HEK293 (cell line): ENCODE results near the gene GALNT2.

Source experiments
- CTCF ChIA-PET: fragments of 350-600 bp; formaldehyde crosslinking; extraction: SDS; loops from one replicate; lab custom pipeline; 2021; ENCODE audit warnings: antibody characterized with exemption; lab: Yijun Ruan, JAX
- POLR2A ChIA-PET: fragments of 300-600 bp; formaldehyde crosslinking; extraction: SDS; loops from one replicate; lab custom pipeline; 2020; ENCODE audit warnings: antibody characterized with exemption, inconsistent platforms; lab: Yijun Ruan, JAX
- H3K27ac ChIP-seq: fragments of 200-500 bp; sonication (Bioruptor generic); 2 replicates; pipeline ENCODE4 v1.5.1; 2014; ENCODE audit warnings: low read depth, low read length, control low read depth, inconsistent platforms; ENCODE audit errors: extremely low read depth
- H3K36me3 ChIP-seq, 2 experiments: fragments of 200-500 bp in 1 of 2; sonication (Bioruptor generic) in 1 of 2; 1 replicate in 1 of 2; 2 replicates in 1 of 2; pipeline ENCODE4 v1.5.1; 2014 to 2017; ENCODE audit warnings: inconsistent platforms in 2 of 2, low read length in 2 of 2; ENCODE audit not compliant: control insufficient read depth in 2 of 2, insufficient read depth in 1 of 2
- H3K4me1 ChIP-seq: fragments of 200-500 bp; sonication (Bioruptor generic); 2 replicates; pipeline ENCODE4 v1.5.1; 2014; ENCODE audit warnings: mild to moderate bottlenecking, low read length, inconsistent platforms; ENCODE audit not compliant: control insufficient read depth, insufficient read depth
- H3K4me3 ChIP-seq: 2 replicates; pipeline ENCODE4 v1.5.1; 2011; ENCODE audit warnings: low read depth, mild to moderate bottlenecking, control low read depth, low read length, moderate library complexity
- H3K9me3 ChIP-seq: fragments of 200-500 bp; sonication (Bioruptor generic); 2 replicates; pipeline ENCODE4 v1.5.1; 2014; ENCODE audit warnings: low read depth, low read length, inconsistent platforms; ENCODE audit not compliant: control insufficient read depth, insufficient read depth
- GLIS2 ChIP-seq: fragments of 450-650 bp; formaldehyde crosslinking; IDR thresholded peaks from 2 replicates; pipeline ENCODE4 v1.5.1; 2016; ENCODE audit warnings: missing biosample characterization, missing genetic modification characterization
- HIC1 ChIP-seq: fragments of 450-650 bp; formaldehyde crosslinking; IDR thresholded peaks from 2 replicates; pipeline ENCODE4 v1.5.1; 2016; ENCODE audit warnings: missing biosample characterization, missing genetic modification characterization
- HOXA7 ChIP-seq: sonication (generic); formaldehyde crosslinking; IDR thresholded peaks from 2 replicates; pipeline ENCODE4 v1.8.1; 2022; ENCODE audit warnings: missing genetic modification reagents, borderline replicate concordance
- KLF7 ChIP-seq: fragments of 450-650 bp; formaldehyde crosslinking; IDR thresholded peaks from 2 replicates; pipeline ENCODE4 v1.5.1; 2016; ENCODE audit warnings: missing biosample characterization, missing genetic modification characterization, borderline replicate concordance
- KLF8 ChIP-seq: fragments of 450-650 bp; formaldehyde crosslinking; IDR thresholded peaks from 2 replicates; pipeline ENCODE4 v1.5.1; 2016; ENCODE audit warnings: missing biosample characterization, missing genetic modification characterization
- SCRT1 ChIP-seq: fragments of 450-650 bp; formaldehyde crosslinking; IDR thresholded peaks from 2 replicates; pipeline ENCODE4 v1.5.1; 2016; ENCODE audit warnings: missing biosample characterization, missing genetic modification characterization, borderline replicate concordance
- SCRT2 ChIP-seq: fragments of 450-650 bp; formaldehyde crosslinking; IDR thresholded peaks from 2 replicates; pipeline ENCODE4 v1.5.1; 2016; ENCODE audit warnings: missing biosample characterization, missing genetic modification characterization
- ZNF18 ChIP-seq: fragments of 450-650 bp; formaldehyde crosslinking; IDR thresholded peaks from 2 replicates; pipeline ENCODE4 v1.5.1; 2016; ENCODE audit warnings: missing biosample characterization, missing genetic modification characterization
- ZNF19 ChIP-seq: fragments of 450-650 bp; formaldehyde crosslinking; IDR thresholded peaks from 2 replicates; pipeline ENCODE4; 2016; ENCODE audit warnings: missing biosample characterization, missing genetic modification characterization, low read depth
- ZNF202 ChIP-seq: fragments of 450-650 bp; formaldehyde crosslinking; IDR thresholded peaks from 2 replicates; pipeline ENCODE4 v1.5.1; 2016; ENCODE audit warnings: missing biosample characterization, missing genetic modification characterization, borderline replicate concordance
- ZNF223 ChIP-seq: fragments of 450-650 bp; formaldehyde crosslinking; IDR thresholded peaks from 2 replicates; pipeline ENCODE4 v1.5.1; 2016; ENCODE audit warnings: missing biosample characterization, missing genetic modification characterization
- ZNF670 ChIP-seq: fragments of 450-650 bp; formaldehyde crosslinking; IDR thresholded peaks from 2 replicates; pipeline ENCODE4 v1.5.1; 2016; ENCODE audit warnings: missing biosample characterization, missing genetic modification characterization, low read depth
- ZNF707 ChIP-seq: fragments of 450-650 bp; formaldehyde crosslinking; IDR thresholded peaks from 2 replicates; pipeline ENCODE4 v1.5.1; 2016; ENCODE audit warnings: missing biosample characterization, missing genetic modification characterization
- ZSCAN16 ChIP-seq: fragments of 450-650 bp; formaldehyde crosslinking; IDR thresholded peaks from 2 replicates; pipeline ENCODE4 v1.5.1; 2016; ENCODE audit warnings: missing biosample characterization, missing genetic modification characterization

Gene GALNT2

GRCh38 chr1:230319014-230319747, 252.1 kb downstream of the GALNT2 start:
- TF ChIP-seq KLF8 (tag by site-specific recombination) = no peak
- 0 out of 2 replicates have a peak, but pooled peaks have one; percentile 16 for TF ChIP-seq GLIS2 (tag by site-specific recombination)
- no peak for TF ChIP-seq ZNF223 (tag by site-specific recombination)
- Histone ChIP-seq H3K27ac (no peak overlapping the region), H3K4me1 (peaks cover 8% of the 10 kb centered on the region), H3K4me3 (no peak overlapping the region), H3K36me3 (peaks cover 0 to 6% of the 10 kb centered on the region in 2 experiments; a peak in 1 of 3 replicates), H3K9me3 (no peaks in the 10 kb centered on the region)
- POLR2A ChIA-PET = no interaction called here
- CTCF ChIA-PET = interaction anchor here (2.4 kb wide), 1 partner anchor 8 kb away, joined by 10 read pairs; no protein-coding TSS in a partner anchor

GRCh38 chr1:230320804-230321203, 253.8 kb downstream of the GALNT2 start:
- ChIA-PET POLR2A (no interaction called here), CTCF (interaction anchor here (2.4 kb wide), 1 partner anchor 10 kb away, joined by 10 read pairs; no protein-coding TSS in a partner anchor)
- peaks cover 0 to 12% of the 10 kb centered on the region in 2 experiments; a peak in 1 of 3 replicates for H3K36me3 ChIP-seq
- no peak overlapping the region for H3K4me3 ChIP-seq
- H3K4me1 ChIP-seq = peaks cover 8% of the 10 kb centered on the region
- H3K27ac ChIP-seq = no peak overlapping the region
- TF ChIP-seq ZNF670 (tag by site-specific recombination) (no peak), SCRT1 (peak; percentile 38; the same call in 1 of the 2 replicates), SCRT2 (peak; percentile 93), ZNF18 (tag by site-specific recombination) (no peak)
- H3K9me3 ChIP-seq = no peaks in the 10 kb centered on the region

- ChIA-PET POLR2A (no interaction called here), CTCF (interaction anchor here (0.6 to 2.4 kb wide), 2 partner anchors 10 to 487 kb away, joined by 3 to 10 read pairs; no protein-coding TSS in a partner anchor)
- no peak overlapping the region for H3K27ac ChIP-seq
- no peak overlapping the region for H3K4me3 ChIP-seq
- peaks cover 0 to 12% of the 10 kb centered on the region in 2 experiments; a peak in 1 of 3 replicates for H3K36me3 ChIP-seq
- peaks cover 8% of the 10 kb centered on the region for H3K4me1 ChIP-seq
- TF ChIP-seq ZNF707 (no peak), ZNF19 (no peak), HOXA7 (CRISPR knock-in tag) (no peak), HIC1 (tag by site-specific recombination) (no peak)
- H3K9me3 ChIP-seq = no peaks in the 10 kb centered on the region
Measured at GRCh38 chr1:230321341-230321740, 254.3 kb downstream of the GALNT2 start.

GRCh38 chr1:230321741-230322420, 254.8 kb downstream of the GALNT2 start:
- CTCF ChIA-PET = interaction anchor here (0.6 to 2.4 kb wide), 2 partner anchors 11 to 487 kb away, joined by 3 to 10 read pairs; no protein-coding TSS in a partner anchor
- H3K4me3 ChIP-seq = no peak overlapping the region
- peaks cover 8% of the 10 kb centered on the region for H3K4me1 ChIP-seq
- H3K36me3 ChIP-seq = peaks cover 0 to 12% of the 10 kb centered on the region in 2 experiments; a peak in 1 of 3 replicates
- POLR2A ChIA-PET = no interaction called here
- H3K27ac ChIP-seq = no peak overlapping the region
- H3K9me3 ChIP-seq = no peaks in the 10 kb centered on the region
- TF ChIP-seq ZSCAN16 (no peak), ZNF202 (tag by site-specific recombination) (no peak), KLF7 (tag by site-specific recombination) (no peak)
